Sigmoid colon (tissue), 7 donors: Measurements from ENCODE around the gene LMBR1. TPM values are rescaled to one million over a fixed set of nuclear protein-coding genes. Genes with fewer than 3 reads are reported as not detected.

Source experiments
- DNase-seq: peaks from one replicate; pipeline ENCODE4 v3.0.0-alpha.2; 2019
- H3K27ac ChIP-seq, 4 donors: fragments of 200-600 bp; sonication (generic); one replicate each; pipeline ENCODE4 v1.5.1; 2016 to 2019; ENCODE audit warnings: mild to moderate bottlenecking in 1 of 4
- H3K27me3 ChIP-seq, 3 donors: fragments of 200-600 bp; sonication (generic); one replicate each; pipeline ENCODE4 v1.5.1; 2019; ENCODE audit warnings: mild to moderate bottlenecking in 1 of 3
- H3K36me3 ChIP-seq, 4 donors: fragments of 200-600 bp; sonication (generic); one replicate each; pipeline ENCODE4 v1.5.1; 2016 to 2019
- H3K4me1 ChIP-seq, 4 donors: fragments of 200-600 bp; sonication (generic); one replicate each; pipeline ENCODE4 v1.5.1; 2017 to 2019
- H3K4me3 ChIP-seq, 4 donors: fragments of 200-600 bp; sonication (generic); one replicate each; pipeline ENCODE4 v1.5.1; 2017 to 2019; ENCODE audit warnings: mild to moderate bottlenecking in 2 of 4, moderate library complexity in 1 of 4
- H3K9me3 ChIP-seq, 4 donors: fragments of 200-600 bp in 3 of 4; sonication (generic) in 3 of 4; one replicate each; pipeline versions ENCODE4 v1.5.1 to v1.6.1; 2013 to 2019
- CTCF ChIP-seq, 4 experiments: fragments of 450-650 bp in 3 of 4; fragments of 200-600 bp in 1 of 4; IDR thresholded peaks; one replicate each; pipeline ENCODE4 v1.5.1; 2016 to 2019; ENCODE audit warnings: antibody characterized with exemption in 4 of 4, mild to moderate bottlenecking in 3 of 4, moderate library complexity in 2 of 4
- EP300 ChIP-seq, 4 donors: sonication (generic); formaldehyde crosslinking; IDR thresholded peaks; one replicate each; pipeline ENCODE4 v1.6.1; 2017; ENCODE audit warnings: antibody characterized with exemption in 4 of 4
- POLR2A ChIP-seq, 2 donors: fragments of 450-650 bp; IDR thresholded peaks; one replicate each; pipeline ENCODE4 v1.6.1; 2016; ENCODE audit warnings: antibody characterized with exemption in 2 of 2, mild to moderate bottlenecking in 2 of 2, moderate library complexity in 2 of 2
- POLR2AphosphoS5 ChIP-seq, 4 donors: sonication (generic); formaldehyde crosslinking; IDR thresholded peaks; one replicate each; pipeline ENCODE4 v1.6.1; 2017; ENCODE audit warnings: antibody characterized with exemption in 4 of 4
- WGBS, 2 donors: extraction: QIAGEN DNeasy Blood & Tissue Kit; methylation state at CpG; one replicate each; pipeline ENCODE4 v1.1.7; 2013; 5-methylcytosine and 5-hydroxymethylcytosine counted together
- intact Hi-C: fragments of 100-400 bp; cut with DNase I; formaldehyde crosslinking; loops from one replicate; pipeline ENCODE4 v1.15.1; 2023
- polyA plus RNA-seq, 3 donors: library from polyadenylated mRNA; stranded (reverse); fragments of 200-250 nt; gene quantifications; one replicate each; pipeline ENCODE4 v1.2.3, GENCODE V29; 2013
- total RNA-seq, 4 donors: library from RNA; depleted of rRNA; stranded (reverse); fragments of >200 nt; gene quantifications; one replicate each; pipeline ENCODE4 v1.1.0, GENCODE V29; 2016
- donor health status: healthy with polysubstance abuse.
- donor health status: Bipolar disorder and iron deficiency.
- donor health status: healthy.

LMBR1 gene
- total and polyA plus RNA-seq, 7 donors: 2.5 to 60.9 (median 43.9) TPM

DNA sequence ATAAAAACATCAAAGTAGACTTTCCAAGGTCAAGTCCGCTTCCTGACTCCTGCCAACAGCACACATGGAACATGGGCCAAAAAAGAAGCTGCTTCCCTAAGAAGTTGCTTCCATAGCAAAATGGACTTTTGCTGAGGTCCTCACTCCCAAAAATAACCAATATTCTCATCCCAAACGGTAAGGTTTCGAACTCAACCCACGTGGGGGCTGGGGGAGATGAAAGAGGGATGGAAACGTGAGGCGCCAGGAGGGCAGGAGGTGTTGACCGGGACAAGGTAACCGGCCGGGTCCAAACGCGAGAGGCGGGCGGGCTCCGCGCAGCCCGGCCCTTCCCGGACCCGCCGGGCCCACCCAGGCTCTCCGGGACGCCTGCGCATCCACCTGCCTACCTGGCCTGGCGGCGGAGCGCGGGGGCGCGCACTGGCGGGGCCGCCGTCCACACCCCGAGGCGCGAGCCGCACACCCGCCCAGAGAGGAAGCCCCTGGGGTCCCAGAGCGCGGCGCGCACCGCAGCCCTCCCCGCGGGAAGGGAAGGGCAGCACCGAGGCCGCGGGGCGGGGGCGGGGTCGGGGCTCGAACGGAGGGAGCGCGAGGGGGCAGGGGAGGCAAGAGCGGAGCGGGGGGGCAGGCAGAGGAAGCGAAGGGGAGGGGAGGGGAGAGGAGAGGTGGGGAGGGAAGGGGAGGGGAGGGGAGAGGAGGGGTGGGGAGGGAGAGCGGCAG is 742 bp downstream of the LMBR1 start:
- Histone ChIP-seq H3K27me3 (no peaks in the 10 kb centered on the region), H3K4me1 (peaks cover 0 to 17% (median 9%) of the 10 kb centered on the region in 4 donors), H3K36me3 (no peaks in the 10 kb centered on the region), H3K9me3 (no peaks in the 10 kb centered on the region), H3K4me3 (peak overlapping the region; percentile 58 to 94 (median 84)), H3K27ac (peak overlapping the region; percentile 91 to 97 (median 92))
- peak; percentile 75 for DNase-seq
- WGBS, 2 donors: 1 to 2% methylated on average over 55 to 56 of the region's 57 CpGs
- TF ChIP-seq EP300 (IDR thresholded peaks at IDR 0.05) (no peak), POLR2A (IDR thresholded peaks at IDR 0.05) (no peak), CTCF (IDR thresholded peaks at IDR 0.05) (no peak), POLR2AphosphoS5 (IDR thresholded peaks at IDR 0.05) (no peak)
- intact Hi-C loops: loop anchor here (5.0 to 10.0 kb wide), 3 partner anchors 250 to 443 kb away; partner anchors contain the start of genes DNAJB6 and RNF32

DNA sequence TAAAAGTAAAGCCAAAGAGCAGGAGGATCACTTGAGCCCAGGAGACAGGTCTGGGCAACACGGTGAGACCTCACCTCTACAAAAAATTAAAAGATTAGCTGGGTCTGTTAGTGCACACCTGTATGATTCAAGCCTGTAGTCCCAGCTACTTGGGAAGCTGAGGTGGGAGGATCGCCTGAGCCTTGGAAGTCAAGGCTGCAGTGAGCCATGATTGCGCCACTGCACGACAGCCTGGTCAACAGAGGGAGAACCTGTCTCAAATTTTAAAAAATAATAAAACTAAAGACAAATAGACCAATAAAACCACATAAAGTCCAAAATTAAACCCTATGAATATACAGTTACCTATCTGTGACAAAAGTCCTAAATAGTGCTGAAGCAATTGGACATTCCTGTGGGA is 3.2 kb downstream of the LMBR1 start:
- peaks cover 0 to 17% (median 9%) of the 10 kb centered on the region in 4 donors for H3K4me1 ChIP-seq
- intact Hi-C loops: loop anchor here (5.0 to 10.0 kb wide), 3 partner anchors 247 to 445 kb away; partner anchors contain the start of genes DNAJB6 and RNF32
- TF ChIP-seq CTCF (IDR thresholded peaks at IDR 0.05): no peak
- no peak for TF ChIP-seq EP300 (IDR thresholded peaks at IDR 0.05)
- no peak for TF ChIP-seq POLR2AphosphoS5 (IDR thresholded peaks at IDR 0.05)
- TF ChIP-seq POLR2A (IDR thresholded peaks at IDR 0.05): no peak
- H3K36me3 ChIP-seq: no peaks in the 10 kb centered on the region
- 97 to 98% methylated on average over 4 of the region's 4 CpGs for WGBS, 2 donors
- H3K27me3 ChIP-seq: no peaks in the 10 kb centered on the region
- H3K9me3 ChIP-seq: no peaks in the 10 kb centered on the region
- DNase-seq: no peak
- no peak overlapping the region for H3K4me3 ChIP-seq
- H3K27ac ChIP-seq: no peak overlapping the region

DNA sequence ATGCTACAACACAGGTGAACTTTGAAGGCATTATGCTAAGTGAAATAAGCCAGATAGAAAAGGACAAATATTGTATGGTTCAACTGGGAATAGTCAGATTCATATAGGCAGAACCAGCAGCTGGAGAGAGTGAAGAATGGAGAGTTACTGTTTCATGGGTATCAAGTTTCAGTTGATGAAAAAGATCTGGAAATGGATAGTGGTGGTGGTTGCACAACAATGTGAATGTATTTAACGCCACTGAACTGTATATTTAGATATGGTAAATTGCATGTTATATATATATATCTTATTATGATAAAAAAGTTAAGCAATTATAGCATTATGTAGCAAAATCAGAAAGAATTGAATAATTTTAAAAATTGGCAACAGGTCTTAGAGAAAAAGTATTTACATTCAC is 3.9 kb downstream of the LMBR1 start:
- Histone ChIP-seq H3K4me1 (peaks cover 0 to 13% (median 9%) of the 10 kb centered on the region in 4 donors), H3K27ac (no peak overlapping the region), H3K9me3 (no peaks in the 10 kb centered on the region), H3K36me3 (no peaks in the 10 kb centered on the region), H3K4me3 (no peak overlapping the region), H3K27me3 (no peaks in the 10 kb centered on the region)
- TF ChIP-seq POLR2AphosphoS5 (IDR thresholded peaks at IDR 0.05) (no peak), POLR2A (IDR thresholded peaks at IDR 0.05) (no peak), EP300 (IDR thresholded peaks at IDR 0.05) (no peak), CTCF (IDR thresholded peaks at IDR 0.05) (no peak)
- no peak for DNase-seq
- intact Hi-C loops: no loop called here
- 79 to 88% methylated on average over 1 of the region's 1 CpG for WGBS, 2 donors

DNA sequence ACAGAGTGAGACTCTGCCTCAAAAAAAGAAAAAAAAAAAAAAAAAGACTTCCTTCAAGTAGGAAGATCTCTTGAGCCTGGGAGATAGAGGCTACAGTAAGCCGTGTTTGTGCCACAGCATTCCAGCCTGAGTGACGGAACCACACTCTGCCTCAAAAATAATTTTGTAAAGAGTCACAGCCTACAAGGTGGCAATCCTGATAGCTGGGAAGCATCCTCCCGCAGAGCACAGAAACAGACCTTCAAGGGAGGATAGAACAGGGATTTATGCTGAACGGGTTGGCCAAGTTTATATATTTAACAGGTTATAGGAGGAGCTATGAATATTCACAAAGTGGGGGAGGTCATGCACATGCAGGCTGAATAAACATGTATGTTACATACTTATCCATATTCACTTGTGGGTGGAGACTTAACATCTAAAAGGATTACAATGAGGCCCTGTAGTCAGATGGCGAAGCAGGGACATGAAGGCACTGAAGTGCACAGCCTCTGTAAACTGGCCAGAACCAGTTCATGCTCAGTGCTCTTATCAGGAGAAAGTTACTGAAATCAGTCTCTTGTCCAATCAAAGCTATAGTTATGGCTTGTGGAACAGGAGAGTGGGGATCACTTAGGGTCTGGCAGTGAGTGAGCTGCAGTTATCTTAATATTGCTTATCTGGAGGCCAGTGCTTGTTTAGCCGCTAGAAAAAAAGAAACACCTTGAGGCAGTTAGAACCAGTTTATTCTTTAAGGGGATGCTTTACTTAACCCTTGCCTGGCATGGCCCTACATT is 6.8 kb downstream of the LMBR1 start:
- no peaks in the 10 kb centered on the region for H3K36me3 ChIP-seq

More for the DNA sequence above, 6.8 kb downstream of the LMBR1 start:
- no peak for DNase-seq
- intact Hi-C loops: no loop called here
- Histone ChIP-seq H3K27me3 (no peaks in the 10 kb centered on the region), H3K4me1 (peaks cover 0 to under 1% (median 0%) of the 10 kb centered on the region in 4 donors), H3K9me3 (no peaks in the 10 kb centered on the region), H3K4me3 (no peak overlapping the region), H3K27ac (no peak overlapping the region)
- 91% methylated on average over 6 of the region's 6 CpGs for WGBS, 2 donors
- no peak for TF ChIP-seq CTCF (IDR thresholded peaks at IDR 0.05)
- TF ChIP-seq POLR2AphosphoS5 (IDR thresholded peaks at IDR 0.05): no peak
- no peak for TF ChIP-seq POLR2A (IDR thresholded peaks at IDR 0.05)
- no peak for TF ChIP-seq EP300 (IDR thresholded peaks at IDR 0.05)
